HCT116 (cell line): ENCODE measurements around the gene ZSWIM5.

Source experiments
- EZH2phosphoT487 ChIP-seq: fragments of 200-600 bp; IDR thresholded peaks from 2 replicates; pipeline ENCODE4 v1.6.1; 2018; ENCODE audit warnings: antibody characterized with exemption, borderline replicate concordance
- SP1 ChIP-seq: IDR thresholded peaks from 2 replicates; pipeline ENCODE4 v1.6.1; 2012; ENCODE audit warnings: low read depth

DNA sequence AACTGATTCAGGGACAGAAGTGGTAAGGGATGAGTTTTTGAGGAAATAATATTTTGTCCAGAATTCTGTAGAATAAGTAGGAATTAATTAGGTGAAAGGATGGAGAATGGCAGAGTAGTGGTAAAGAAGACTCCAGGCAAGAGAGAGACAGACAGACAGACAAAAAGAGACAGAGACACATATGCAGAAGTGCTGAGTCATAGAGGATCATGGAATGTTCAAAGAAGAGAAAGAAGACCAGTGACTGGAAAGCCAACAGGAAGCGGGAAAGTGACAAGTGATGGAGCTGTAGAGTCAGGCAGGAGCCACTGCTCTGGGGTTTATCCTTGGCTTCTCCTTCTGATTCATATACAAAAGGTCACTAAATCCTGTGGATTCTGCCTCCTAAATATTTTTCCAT is 108.5 kb downstream of the ZSWIM5 start:
- no peak for TF ChIP-seq SP1
- TF ChIP-seq EZH2phosphoT487: no peak
